Esophagus squamous epithelium (tissue), 4 donors: ENCODE measurements around the gene PSAPL1.

Source experiments
- POLR2A ChIP-seq, 4 donors: fragments of 450-650 bp; IDR thresholded peaks; one replicate each; pipeline ENCODE4 v1.6.1; 2017; ENCODE audit warnings: antibody characterized with exemption in 4 of 4, mild to moderate bottlenecking in 4 of 4, moderate library complexity in 3 of 4
- TF ChIP-seq, protein P1 (sequence below), 6 experiments: fragments of 450-650 bp in 4 of 6; fragments of 200-600 bp in 2 of 6; sonication (generic) in 2 of 6; IDR thresholded peaks; one replicate each; pipeline ENCODE4 v1.5.1; 2016 to 2019; ENCODE audit warnings: antibody characterized with exemption in 6 of 6, mild to moderate bottlenecking in 4 of 6, moderate library complexity in 4 of 6

DNA sequence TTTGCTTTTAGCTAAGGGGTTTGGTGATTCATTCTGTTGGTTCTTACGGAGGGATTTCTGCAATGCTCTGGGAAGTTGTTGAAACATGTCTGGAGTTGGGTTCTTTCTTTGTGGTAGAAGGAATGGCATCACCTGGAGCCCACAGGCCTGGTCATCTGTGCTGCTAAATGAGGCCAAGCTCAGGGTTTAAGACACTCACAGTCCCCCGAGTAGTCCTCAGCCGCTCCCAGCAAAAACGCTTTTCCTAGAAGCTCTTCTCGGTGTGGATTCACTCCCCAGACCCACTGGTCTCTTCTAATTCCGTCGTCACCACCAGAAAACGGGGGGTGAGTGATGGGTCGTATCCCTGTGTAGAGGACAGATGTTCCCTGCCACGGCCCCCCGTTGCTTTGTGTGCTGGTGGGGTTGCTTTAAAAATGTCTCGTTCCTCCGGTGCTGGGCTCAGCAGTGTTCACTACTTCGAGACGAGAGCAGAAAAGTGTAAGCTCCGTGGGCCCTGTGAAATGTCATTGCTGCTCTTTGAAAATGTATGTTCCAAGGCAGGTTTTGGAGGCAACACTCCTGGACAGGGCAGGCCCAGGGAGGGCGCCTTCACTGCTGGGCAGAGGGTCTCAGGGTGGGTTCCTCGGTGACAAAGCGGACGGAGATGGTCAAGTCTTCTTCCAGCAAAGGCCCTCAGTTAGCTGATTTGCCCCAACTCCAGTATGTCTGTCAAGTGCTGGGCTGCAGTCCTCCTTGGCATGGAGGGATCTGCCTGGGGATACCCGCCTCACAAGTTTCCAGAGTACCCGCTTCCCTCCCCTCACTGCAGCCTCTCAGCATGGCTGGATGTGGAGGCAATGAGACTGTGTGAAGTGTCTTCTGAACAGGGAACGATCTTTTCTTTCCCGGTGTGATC, 37.3 kb downstream of the PSAPL1 start:
- no peak for TF ChIP-seq POLR2A (IDR thresholded peaks at IDR 0.05)
- TF ChIP-seq, protein P1, sequence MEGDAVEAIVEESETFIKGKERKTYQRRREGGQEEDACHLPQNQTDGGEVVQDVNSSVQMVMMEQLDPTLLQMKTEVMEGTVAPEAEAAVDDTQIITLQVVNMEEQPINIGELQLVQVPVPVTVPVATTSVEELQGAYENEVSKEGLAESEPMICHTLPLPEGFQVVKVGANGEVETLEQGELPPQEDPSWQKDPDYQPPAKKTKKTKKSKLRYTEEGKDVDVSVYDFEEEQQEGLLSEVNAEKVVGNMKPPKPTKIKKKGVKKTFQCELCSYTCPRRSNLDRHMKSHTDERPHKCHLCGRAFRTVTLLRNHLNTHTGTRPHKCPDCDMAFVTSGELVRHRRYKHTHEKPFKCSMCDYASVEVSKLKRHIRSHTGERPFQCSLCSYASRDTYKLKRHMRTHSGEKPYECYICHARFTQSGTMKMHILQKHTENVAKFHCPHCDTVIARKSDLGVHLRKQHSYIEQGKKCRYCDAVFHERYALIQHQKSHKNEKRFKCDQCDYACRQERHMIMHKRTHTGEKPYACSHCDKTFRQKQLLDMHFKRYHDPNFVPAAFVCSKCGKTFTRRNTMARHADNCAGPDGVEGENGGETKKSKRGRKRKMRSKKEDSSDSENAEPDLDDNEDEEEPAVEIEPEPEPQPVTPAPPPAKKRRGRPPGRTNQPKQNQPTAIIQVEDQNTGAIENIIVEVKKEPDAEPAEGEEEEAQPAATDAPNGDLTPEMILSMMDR (IDR thresholded peaks at IDR 0.05): no peak
